HG03045 (cell line): Measurements from ENCODE around the gene HTR3B.
"Not testable (repeated sequence)": the region's sequence is repeated elsewhere in the genome, so short reads cannot be mapped to it uniquely, and the experiment has no call there.

Source experiments
- ATAC-seq: cut with Tn5 transposase; IDR thresholded peaks from one replicate; pipeline ENCODE4 v1.9.1; 2021; ENCODE audit warnings: mild to moderate bottlenecking, moderate library complexity; ENCODE audit not compliant: unreplicated experiment

HTR3B gene, protein sequence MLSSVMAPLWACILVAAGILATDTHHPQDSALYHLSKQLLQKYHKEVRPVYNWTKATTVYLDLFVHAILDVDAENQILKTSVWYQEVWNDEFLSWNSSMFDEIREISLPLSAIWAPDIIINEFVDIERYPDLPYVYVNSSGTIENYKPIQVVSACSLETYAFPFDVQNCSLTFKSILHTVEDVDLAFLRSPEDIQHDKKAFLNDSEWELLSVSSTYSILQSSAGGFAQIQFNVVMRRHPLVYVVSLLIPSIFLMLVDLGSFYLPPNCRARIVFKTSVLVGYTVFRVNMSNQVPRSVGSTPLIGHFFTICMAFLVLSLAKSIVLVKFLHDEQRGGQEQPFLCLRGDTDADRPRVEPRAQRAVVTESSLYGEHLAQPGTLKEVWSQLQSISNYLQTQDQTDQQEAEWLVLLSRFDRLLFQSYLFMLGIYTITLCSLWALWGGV

DNA sequence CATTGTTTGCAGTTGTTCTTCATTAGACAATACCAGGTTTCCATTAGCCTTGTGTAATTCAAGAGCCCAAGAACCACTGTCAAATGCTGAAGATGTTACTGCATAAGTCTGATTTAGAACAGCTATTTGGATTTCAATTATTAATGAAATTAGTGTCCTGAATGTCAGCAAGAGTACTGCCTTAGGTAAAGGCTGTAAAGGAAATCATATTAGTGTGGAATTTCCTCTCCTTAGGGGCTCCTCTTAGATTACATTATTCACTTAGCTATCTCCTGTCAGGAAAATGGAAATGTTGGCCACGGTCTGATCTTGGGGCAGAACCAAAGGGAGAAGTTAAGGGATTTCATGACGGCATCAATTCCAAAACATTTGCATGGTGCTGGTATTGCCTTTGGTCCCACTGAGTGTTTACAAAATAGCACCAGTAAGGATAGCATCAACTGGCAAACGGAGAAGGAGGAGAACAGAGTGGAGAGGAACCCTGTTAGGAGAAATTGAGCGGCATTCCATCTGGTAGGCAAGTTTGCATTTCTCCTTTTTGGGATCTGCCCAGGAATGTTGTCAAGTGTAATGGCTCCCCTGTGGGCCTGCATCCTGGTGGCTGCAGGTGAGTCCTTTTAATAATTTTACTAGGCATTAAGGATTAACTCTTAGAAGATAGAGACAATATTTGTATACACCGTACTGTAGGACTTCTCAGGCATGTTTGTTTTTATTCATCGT, at the start of gene HTR3B:
HTR3B (plus strand) TSS at position 418 of the 723 bp plus-strand sequence; CDS start at position 556, 138 bp downstream.
- no peak for ATAC-seq

- ATAC-seq, result no peak
These were observed 48.8 kb upstream of the HTR3B start for GRCh38 chr11:113855803-113856202.

- no peak for ATAC-seq
These were observed 47.4 kb upstream of the HTR3B start for GRCh38 chr11:113856966-113857759.

DNA sequence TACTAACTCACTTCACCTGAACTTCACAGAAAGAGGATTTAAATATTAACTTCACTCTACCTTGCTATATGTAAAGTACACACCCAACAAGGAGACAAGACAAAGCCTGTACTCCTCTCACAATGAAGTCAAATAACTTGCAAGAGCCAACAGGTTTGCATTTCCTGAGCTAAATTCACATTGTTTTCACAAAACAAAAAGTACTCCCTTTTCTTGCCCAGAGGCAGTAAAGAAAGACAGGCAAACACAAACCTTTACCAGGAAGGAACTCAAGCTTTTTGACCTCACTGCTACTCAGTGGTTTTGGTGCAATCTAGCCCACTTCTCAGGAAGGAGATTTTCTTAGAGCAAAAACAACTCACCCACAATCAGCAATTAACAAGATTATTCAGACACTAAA, 44.9 kb upstream of the HTR3B start:
- ATAC-seq, result no peak

DNA sequence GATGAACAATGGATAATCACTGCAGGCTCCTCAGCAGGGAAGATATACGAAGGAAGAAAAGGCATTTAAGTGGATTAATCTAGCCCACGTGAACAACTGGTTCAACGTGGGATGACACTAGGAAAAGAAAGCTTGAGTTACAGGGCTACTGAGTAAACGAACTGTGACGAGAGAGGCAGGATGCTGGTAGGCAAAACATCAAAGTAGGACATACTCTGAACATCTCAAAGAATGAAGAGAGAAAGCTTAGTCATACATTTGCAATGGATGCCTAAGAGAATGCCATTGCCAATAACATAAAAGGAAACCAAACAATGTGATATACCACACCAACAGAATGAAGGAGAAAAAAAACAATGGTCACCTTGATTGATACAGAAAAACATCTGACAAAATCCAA, 42.2 kb upstream of the HTR3B start:
- ATAC-seq, result no peak

DNA sequence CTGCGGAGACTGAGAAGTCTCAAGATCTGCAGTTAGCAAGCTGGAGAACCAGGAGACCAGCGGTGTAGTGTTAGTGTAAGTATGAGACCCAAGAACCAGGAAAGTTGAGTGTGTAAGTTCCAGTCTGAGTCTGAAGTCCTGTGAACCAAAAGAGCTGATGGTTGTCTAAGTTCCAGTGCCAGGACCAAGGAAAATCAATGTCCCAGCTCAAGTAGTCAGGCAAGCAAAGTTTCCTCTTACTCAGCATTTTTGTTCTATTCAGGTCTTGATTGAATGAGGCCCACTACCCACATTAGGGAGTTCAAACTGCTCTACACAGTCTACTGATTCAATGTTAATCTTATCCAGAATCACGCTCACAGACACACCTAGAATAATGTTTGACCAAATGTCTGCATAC, 40.2 kb upstream of the HTR3B start:
- no peak for ATAC-seq

- no peak for ATAC-seq
These were observed 38.7 kb upstream of the HTR3B start for GRCh38 chr11:113865873-113866272.

DNA sequence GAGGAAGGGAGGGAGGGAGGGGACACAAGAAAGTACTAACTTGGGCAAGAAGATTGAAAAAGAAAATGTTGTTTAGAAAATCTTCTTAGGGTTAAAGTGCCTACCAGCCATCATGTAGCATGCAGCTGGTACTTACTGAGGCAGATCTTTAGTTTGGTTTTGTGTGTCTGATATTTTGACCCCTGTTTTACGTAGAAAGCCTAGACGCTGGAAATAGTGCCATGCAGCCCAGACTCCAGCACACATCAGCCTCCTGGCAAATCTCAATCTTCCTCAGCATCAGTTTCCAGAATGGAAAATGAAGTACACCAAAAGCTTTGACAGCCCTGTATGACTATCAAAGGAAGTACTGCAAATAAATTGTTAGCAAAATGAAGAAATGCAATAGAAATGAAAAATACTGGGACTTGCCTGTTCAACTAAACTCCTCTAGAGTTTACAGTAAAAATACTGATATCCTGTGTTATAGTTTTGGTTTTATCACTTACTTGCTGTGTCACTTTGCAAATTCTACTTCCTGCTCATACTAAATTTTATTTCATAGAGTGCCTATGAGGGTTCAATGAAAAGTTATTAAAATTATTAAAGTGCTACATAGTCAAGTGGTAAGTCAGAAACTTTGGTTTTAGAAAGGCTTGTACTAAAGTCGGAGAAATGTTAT, 36.6 kb upstream of the HTR3B start:
- no peak for ATAC-seq

- no peak for ATAC-seq
These were observed 33.3 kb upstream of the HTR3B start for GRCh38 chr11:113871336-113871735.

- ATAC-seq, result no peak
These were observed 31.4 kb upstream of the HTR3B start for GRCh38 chr11:113873236-113873626.

GRCh38 chr11:113874096-113874495, 30.5 kb upstream of the HTR3B start:
- no peak for ATAC-seq

GRCh38 chr11:113874581-113875233, 29.9 kb upstream of the HTR3B start:
- ATAC-seq, result peak; percentile 38

GRCh38 chr11:113875234-113876073, 29.1 kb upstream of the HTR3B start, which contains the start of gene USP28:
Gene USP28, minus strand, starts transcription at chr11:113875572. Its CDS starts 71 bp downstream, at chr11:113875501.
- ATAC-seq, result peak; percentile 86

GRCh38 chr11:113876074-113876797, 28.4 kb upstream of the HTR3B start:
- ATAC-seq, result no peak

DNA sequence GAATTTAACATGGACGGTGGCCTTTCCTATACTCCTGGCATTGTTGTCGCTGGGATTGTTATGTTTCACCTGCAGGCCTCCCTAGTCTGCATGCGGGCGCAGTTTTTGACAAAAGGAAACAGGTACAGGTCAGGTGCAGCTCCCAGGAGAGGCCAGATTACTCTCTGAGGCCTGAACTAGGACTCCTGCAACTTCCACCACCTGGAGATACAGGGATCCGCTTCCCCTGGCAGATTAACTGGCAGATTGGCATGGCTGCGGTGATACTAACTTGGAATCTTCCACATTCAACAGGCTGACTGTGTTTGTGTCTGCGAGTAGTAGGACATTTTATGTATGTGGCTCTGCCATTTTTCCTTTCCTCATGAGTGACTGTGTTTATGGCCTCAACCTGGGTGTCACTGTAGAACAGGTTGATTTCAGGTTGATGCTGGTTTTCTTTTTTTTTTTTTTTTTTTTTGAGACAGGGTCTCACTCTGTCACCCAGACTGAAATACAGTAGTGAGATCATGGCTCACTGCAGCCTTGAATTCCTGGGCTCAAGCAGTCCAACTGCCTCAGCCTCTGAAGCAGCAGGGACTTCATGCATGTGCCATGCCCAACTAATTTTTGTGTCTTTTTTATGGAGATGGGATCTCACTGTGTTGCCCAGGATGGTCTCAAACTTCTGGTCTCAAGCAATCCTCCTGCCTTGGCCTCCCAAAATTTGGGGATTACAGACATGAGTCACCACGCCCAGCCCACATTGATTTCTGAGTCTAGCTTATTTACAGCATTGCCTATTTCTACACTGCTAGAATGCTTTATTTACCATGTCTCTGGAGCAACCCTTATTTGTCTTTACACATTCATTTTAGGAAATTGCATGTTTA, 27.6 kb upstream of the HTR3B start:
- no peak for ATAC-seq

- ATAC-seq, result no peak
These were observed 26.9 kb upstream of the HTR3B start for GRCh38 chr11:113877670-113878055.

GRCh38 chr11:113879446-113879845, 25.1 kb upstream of the HTR3B start:
- ATAC-seq, result not testable (repeated sequence)

- no peak for ATAC-seq
These were observed 23.6 kb upstream of the HTR3B start for GRCh38 chr11:113880971-113881370.
